Kidney tubule cell (primary cell): ENCODE results near the gene SULT4A1.
"Not testable (repeated sequence)": the region's sequence is repeated elsewhere in the genome, so short reads cannot be mapped to it uniquely, and the experiment has no call there.

Source experiments
- DNase-seq: peaks from one replicate; pipeline ENCODE4 v3.0.0-alpha.2; 2018; ENCODE audit warnings: low spot score

SULT4A1 gene, protein sequence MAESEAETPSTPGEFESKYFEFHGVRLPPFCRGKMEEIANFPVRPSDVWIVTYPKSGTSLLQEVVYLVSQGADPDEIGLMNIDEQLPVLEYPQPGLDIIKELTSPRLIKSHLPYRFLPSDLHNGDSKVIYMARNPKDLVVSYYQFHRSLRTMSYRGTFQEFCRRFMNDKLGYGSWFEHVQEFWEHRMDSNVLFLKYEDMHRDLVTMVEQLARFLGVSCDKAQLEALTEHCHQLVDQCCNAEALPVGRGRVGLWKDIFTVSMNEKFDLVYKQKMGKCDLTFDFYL

DNA sequence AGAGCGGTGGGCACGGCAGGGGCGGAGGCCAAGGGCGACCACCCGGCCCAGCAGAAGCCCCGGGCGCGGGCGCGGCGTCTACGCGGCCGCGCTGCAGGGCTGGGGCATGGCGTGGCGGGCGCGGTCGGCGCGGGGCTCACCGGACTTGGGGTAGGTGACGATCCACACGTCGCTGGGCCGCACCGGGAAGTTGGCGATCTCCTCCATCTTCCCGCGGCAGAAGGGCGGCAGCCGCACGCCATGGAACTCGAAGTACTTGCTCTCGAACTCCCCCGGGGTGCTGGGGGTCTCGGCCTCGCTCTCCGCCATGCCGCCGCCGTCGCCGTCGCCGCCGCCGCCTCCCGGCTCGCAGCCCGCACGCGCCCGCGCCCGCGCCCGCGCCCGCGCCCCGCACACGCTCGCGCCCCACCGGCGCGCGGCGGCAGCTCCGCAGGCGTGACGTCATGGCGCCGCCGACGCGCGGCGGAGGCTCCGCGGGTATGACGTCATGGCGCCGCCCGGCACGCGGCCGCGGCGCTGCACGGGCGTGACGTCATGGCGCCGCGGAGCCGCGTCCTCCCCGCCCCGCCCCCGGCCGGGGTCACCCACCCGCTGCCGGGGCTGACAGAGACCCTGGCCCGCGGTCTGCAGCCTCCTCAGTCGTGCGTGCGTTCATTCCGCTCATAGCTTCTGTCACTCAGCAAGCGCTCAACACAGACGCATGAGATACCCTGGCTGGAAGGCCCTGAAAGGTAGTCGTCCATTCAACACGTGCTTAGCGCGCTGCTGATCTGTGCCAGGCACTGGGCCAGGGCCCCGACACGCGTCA lies at the start of gene SULT4A1:
TSS of gene SULT4A1 (minus strand) at position 440 of the 808 bp plus-strand sequence. CDS start at position 309, 131 bp downstream.
- peak; percentile 5 for DNase-seq

DNA sequence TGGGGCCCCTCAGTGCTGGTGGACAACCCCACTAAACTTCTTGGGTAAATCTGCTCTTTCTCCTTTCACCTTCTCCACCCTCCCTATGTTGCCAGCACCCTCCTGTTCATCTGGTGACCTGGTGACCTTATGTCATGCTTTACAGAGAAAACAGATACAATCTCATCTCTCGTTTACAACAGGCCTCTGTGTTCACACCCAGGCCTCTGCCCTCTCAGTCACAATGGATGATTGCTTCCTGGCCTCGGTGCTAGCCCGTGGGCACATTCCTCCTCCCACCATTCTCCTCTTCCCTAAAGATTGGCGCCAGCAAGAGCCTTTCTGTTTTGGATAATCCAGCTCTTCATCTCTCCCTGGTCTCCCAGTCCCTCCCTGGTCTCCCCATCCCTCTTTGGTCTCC lies 49.0 kb upstream of the SULT4A1 start:
- no peak for DNase-seq

DNA sequence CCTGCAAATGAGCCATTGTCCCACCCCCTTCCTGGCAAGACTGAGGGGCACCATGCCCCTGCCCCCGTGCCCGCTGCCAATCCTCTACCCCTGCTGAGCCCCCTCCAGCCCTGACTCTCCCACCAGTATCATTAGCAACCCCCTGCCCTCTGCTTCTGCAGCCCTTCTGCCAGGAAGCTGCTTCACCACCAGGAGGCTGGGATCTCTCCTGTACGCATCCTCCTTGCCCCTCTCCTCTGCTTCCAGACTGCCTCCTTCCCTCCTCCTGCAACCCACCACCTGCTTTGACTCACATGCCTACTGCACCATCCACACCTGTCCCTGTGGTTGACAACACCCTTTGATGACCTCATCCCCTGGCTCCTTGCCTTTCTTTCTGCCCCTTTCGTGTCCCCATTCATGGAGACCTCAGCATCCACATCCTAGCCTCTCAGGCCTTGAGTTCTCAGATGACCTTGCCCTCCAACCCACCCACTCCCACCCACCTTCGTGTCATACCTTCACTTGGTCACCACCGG lies 47.9 kb upstream of the SULT4A1 start:
- DNase-seq = no peak

- DNase-seq = no peak
These were observed 47.4 kb upstream of the SULT4A1 start for GRCh38 chr22:43909708-43910107.

DNA sequence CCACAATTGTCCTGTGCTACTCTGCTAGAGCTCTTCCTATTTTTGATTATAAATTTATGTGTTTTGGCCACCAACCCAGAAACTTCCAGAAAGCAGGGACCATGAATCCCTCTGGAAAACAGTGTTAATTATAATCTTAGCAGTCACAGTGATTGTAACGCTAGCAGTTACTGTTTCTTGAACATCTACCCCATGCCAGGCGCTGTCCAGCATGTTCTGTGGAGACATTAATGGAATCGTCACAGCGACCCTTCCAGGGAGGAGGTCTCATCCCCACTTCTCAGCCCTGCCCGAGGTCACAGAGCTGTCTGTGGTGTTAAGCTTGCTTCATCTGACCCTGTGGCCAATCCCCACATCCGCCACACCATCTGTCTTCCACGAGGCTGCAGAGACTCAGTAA lies 43.4 kb upstream of the SULT4A1 start:
- no peak for DNase-seq

DNA sequence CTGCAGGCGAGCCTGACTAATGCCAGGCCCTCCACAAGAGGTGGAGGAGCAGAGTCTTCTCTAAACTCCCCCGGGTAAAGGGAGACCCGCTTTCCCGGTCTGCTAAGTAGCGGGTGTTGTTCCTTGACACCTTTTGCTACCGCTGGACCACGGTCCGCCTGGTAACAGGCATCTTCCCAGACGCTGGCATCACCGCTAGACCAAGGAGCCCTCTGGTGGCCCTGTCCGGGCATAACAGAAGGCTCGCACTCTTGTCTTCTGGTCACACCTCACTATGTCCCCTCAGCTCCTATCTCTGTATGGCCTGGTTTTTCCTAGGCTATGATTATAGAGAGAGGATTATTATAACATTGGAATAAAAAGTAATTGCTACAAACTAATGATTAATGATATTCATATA lies 42.1 kb upstream of the SULT4A1 start:
- not testable (repeated sequence) for DNase-seq

GRCh38 chr22:43903033-43903432 lies 40.7 kb upstream of the SULT4A1 start:
- DNase-seq = not testable (repeated sequence)

DNA sequence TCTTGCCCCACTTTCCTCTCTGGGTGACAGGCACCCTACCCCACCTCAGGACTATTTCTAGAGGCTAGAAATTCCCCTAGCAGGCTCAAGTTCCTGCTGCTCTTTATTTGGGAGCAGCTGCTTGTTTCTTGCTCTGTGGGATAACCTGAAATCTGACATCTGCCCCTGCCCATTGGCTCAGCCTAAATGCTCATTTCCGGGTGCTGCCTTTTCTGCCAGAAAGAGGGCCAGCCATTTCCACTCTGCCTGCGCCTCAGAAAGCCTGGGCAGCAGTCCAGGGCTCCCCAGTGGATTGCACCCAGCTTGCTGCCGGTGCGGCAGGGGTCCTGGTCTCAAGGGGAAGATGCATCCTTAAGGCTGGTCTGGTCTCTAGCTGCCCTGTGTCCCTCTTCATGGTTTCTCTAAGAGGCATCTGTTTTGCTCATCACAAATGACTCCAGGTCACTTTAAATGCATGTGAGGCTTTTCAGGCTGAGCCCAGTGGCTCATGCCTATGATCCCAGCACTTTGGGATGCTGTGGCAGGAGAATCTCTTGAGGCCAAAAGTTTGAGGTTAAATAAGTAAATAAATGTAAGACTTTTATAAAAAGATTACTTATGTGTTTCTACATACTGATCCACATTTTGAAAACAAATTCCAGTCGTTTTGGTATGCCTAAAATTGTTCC lies 39.8 kb upstream of the SULT4A1 start:
- DNase-seq = peak; percentile 76

DNA sequence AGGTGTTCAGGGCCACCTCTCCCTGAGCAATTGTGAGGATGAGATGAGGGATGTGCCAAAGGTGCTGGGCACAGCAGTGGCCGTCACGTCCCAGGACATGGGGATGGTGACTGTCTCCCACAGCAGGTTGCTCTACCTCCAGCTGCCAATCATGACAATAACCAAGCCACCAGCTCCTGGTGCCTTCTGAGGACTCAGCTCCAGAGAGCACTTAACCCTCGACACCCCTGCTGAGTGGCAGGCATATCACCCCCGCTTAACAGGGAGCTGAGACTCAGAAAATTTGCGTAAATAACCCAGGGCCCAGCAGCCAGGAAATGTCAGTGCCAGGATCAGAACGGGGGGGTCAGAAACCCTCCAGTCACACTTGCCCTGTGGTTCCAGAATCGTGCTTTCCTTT lies 37.9 kb upstream of the SULT4A1 start:
- no peak for DNase-seq

- DNase-seq = peak; percentile 46
These were observed 35.5 kb upstream of the SULT4A1 start for GRCh38 chr22:43897751-43898261.

DNA sequence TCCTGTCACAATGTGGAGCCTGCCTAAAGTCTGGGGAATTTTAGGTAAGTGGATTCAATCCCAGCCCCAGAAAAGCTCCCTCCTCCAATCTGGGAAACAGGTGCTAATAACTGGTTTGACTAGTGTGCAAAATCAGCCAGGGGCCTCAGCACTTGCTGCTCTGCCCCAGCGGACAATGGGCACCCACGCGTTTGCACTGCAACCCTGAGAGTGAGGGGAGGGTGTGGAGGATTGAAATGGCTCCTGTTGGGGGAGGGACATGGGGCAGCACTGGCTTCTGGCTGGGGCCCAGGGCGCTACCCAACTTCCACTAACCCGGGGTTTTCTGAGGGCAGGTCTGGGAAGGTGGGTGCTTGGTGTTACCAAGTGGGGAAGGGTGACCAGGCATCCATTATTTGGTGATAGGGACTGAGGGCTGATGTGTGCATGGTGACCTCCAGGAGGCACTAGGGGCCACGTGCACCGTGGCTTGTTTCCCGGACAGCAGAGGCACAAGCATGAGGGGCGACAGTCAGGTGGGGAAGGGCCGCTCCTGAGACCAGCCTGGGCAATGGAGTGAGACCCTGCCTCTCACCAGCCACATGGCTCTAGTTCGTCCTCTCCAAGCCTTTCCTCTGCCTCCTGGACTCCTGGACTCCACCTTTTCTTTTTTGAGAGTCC lies 33.8 kb upstream of the SULT4A1 start:
- no peak for DNase-seq

DNA sequence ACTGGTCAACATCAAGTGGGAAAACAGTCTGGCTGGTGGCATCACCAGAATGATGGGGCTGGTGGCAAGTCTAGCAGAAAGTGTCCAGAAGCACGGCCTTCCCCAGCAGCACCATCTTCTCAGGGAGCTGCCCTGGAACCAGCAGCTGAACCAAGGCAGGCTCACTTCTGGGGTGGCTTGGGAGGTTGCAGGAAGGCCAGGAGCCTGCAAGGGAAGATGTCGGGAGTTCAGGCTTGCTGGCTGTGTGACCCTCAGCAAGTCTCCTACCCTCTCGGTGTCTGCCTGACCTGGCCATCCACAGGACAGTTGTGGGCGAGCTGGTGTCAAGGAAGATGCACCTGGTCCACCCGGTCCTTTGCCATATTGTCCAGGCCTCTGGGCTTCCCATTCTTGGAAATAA lies 31.8 kb upstream of the SULT4A1 start:
- DNase-seq = no peak

DNA sequence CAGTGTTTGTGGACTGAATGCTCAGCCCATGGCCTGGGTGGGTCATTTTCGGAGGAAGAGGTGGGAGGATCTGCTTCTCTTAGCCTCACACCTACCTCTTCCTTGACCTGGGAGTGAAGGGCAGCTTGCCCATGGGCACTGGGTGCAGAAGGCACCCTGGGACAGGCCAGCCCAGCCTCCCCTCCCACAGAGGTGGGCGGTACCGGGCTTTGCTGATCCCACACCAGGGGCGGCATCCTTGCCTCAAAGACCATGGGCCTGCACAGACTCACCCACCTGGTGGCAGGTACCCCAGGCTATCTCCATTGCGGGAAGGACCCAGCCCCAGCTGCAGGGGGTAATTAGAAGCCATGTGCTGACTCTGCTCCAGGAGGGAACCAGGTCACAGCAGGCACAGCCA lies 31.0 kb upstream of the SULT4A1 start:
- no peak for DNase-seq

GRCh38 chr22:43892183-43892894 lies 30.0 kb upstream of the SULT4A1 start:
- no peak for DNase-seq

GRCh38 chr22:43891360-43892182 lies 29.3 kb upstream of the SULT4A1 start, which contains the start of gene PNPLA5:
PNPLA5 (minus strand) TSS chr22:43892013; CDS start chr22:43891880, 133 bp downstream.
- DNase-seq = no peak

DNA sequence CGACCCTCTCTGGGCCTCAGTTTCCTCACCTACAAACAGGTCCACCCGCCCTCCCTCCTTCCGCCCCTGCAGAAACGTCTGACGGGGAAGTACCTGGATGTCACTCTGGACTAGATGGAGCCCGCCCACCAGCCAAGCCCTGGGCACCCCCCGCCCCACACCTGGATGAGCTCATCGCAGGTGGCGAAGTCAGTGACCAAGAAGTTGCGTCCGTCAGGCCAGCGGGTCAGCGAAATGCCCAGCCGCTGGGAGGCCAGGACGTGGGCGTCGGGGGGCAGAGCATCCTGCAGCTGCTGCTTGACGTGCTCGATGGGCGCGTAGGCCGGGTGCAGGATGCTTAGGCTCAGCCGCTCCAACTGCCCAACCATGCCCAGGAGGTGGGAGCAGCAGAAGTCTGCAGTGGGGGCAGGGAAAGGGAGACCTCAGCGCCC lies 28.6 kb upstream of the SULT4A1 start:
- no peak for DNase-seq

DNA sequence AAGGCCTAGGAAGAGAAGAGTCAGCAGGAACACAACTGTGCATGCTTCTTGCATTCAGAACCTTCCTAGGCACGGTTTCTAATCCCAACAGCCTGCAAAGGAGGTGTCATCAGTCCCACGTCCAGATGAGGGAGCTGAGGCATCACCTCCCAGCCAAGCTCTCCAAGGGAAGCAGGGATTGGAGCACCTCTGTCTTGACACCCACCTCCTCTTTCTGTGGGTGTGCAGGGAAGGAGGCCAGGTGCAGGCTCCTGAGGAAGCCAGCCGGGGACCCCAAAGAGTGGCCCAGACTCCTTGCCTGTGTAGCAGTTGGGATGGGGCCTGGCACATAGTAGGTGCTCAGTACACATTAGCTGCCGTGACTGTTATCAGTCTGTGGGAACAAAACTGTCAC lies 27.5 kb upstream of the SULT4A1 start:
- DNase-seq = peak; percentile 11

GRCh38 chr22:43889201-43889859 lies 27.0 kb upstream of the SULT4A1 start:
- DNase-seq = no peak

GRCh38 chr22:43888740-43889139 lies 26.4 kb upstream of the SULT4A1 start:
- DNase-seq = no peak

GRCh38 chr22:43887391-43887790 lies 25.1 kb upstream of the SULT4A1 start:
- no peak for DNase-seq
